AG04450 (cell line): ENCODE results near the gene ARFGEF2. TPM values are rescaled to one million over a fixed set of nuclear protein-coding genes. Genes with fewer than 3 reads are reported as not detected.

Experiments used
- CTCF ChIA-PET: fragments of 300-600, 350-600 bp; formaldehyde crosslinking; extraction: SDS; loops from one replicate; lab custom pipeline; 2022; ENCODE audit warnings: antibody characterized with exemption, inconsistent platforms; lab: Charles Lee
- POLR2A ChIA-PET: fragments of 350-600 bp; formaldehyde crosslinking; extraction: SDS; loops from one replicate; lab custom pipeline; 2021; ENCODE audit warnings: antibody characterized with exemption, inconsistent platforms; lab: Yijun Ruan, JAX
- DNase-seq: peaks from one replicate; pipeline ENCODE4 v3.0.0-alpha.2; 2011; ENCODE audit warnings: low read depth, low spot score
- H3K27ac ChIP-seq: one replicate; pipeline ENCODE4 v1.5.1; 2012; ENCODE audit warnings: low read depth, low read length, control low read depth
- H3K27me3 ChIP-seq: one replicate; pipeline ENCODE4 v1.6.0; 2012; ENCODE audit warnings: low read length; ENCODE audit not compliant: control insufficient read depth, insufficient read depth
- H3K4me3 ChIP-seq: 2 replicates; pipeline ENCODE4 v1.5.1; 2011; ENCODE audit warnings: mild to moderate bottlenecking, low read depth, low read length, control low read depth
- H3K9me3 ChIP-seq: 2 replicates; pipeline ENCODE4 v1.5.1; 2012; ENCODE audit warnings: low read length; ENCODE audit not compliant: control insufficient read depth, insufficient read depth
- polyA plus RNA-seq: library from polyadenylated mRNA; depleted of rRNA; stranded (reverse); fragments of >200 nt; gene quantifications from 2 replicates; pipeline ENCODE4 v1.2.3, GENCODE V29; 2011
- TF ChIP-seq, protein P1 (sequence below): IDR thresholded peaks from 2 replicates; pipeline ENCODE4 v1.5.1; 2011; ENCODE audit warnings: low read depth, low read length, control low read depth, inconsistent platforms

The ARFGEF2 gene
- polyA plus RNA-seq, 1 experiment, result 22.3 TPM

DNA sequence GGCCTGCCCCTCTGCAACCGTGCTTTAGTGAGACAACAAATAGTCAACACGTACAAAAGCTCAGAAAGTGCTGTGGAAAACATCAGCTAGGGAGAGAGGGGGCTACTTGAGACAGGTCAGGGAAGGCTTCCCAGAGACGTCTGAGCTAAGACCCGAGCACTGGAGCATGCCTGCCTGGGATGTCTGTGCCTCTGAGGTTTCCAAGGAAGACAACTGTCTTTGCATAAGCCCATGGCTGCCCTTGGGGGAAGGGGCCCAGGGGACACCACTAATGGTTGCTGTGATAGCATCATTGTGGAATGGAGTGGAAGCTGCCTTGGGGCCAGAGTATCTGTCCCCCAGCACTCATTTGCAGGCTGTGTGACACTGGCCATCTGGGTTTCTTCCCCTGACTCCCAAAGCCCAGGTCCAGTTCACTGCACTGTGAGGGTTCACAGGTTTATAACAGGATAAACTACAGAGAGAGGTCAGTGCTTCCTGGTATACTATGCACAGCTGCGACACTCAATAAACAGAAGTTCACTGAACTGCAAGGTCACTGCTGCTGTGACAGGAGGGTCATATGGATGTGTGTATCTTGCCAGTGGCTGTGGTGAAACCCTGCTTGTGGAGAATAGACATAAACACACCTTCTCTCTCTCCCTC lies 1.5 kb upstream of the ARFGEF2 start:
- H3K4me3 ChIP-seq, result no peak overlapping the region
- TF ChIP-seq, protein P1, sequence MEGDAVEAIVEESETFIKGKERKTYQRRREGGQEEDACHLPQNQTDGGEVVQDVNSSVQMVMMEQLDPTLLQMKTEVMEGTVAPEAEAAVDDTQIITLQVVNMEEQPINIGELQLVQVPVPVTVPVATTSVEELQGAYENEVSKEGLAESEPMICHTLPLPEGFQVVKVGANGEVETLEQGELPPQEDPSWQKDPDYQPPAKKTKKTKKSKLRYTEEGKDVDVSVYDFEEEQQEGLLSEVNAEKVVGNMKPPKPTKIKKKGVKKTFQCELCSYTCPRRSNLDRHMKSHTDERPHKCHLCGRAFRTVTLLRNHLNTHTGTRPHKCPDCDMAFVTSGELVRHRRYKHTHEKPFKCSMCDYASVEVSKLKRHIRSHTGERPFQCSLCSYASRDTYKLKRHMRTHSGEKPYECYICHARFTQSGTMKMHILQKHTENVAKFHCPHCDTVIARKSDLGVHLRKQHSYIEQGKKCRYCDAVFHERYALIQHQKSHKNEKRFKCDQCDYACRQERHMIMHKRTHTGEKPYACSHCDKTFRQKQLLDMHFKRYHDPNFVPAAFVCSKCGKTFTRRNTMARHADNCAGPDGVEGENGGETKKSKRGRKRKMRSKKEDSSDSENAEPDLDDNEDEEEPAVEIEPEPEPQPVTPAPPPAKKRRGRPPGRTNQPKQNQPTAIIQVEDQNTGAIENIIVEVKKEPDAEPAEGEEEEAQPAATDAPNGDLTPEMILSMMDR, result no peak
- no peak overlapping the region for H3K27ac ChIP-seq
- H3K27me3 ChIP-seq, result peaks cover 6% of the 10 kb centered on the region
- POLR2A ChIA-PET, result no interaction called here
- CTCF ChIA-PET, result interaction anchor here (0.9 to 1.2 kb wide), 2 partner anchors 15 to 262 kb away, joined by 3 to 7 read pairs; no protein-coding TSS in a partner anchor
- no peaks in the 10 kb centered on the region; the same call in 1 of the 2 replicates for H3K9me3 ChIP-seq
- DNase-seq, result no peak

DNA sequence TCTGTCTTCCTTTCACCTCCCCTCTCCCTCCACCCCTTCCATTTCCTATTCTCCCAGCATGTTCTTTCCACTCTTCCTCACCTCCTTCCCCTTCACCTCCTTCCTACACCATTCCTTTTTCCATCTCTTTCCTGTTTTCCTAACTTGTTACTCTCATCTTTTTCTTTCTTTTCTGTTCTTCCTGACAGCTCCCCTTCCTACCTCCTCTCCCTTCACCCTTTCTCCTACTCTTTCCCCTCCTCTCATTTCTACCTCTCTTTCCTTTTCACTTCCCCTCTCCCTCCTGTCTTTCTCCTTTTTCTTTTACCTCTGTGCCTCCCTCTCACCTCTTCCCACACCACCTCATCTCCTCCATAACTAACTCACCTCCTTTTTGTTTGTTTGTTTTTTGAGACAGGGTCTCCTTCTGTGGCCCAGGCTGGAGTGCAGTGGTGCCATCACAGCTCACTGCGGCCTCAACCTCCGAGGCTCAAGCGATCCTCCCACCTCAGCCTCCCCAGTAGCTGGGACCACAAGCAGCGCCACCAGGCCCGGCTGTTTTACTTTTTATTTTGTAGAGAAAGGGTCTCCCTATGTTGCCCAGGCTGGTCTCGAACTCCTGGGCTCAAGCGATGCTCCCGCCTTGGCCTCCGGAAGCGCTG lies 864 bp upstream of the ARFGEF2 start:
- ChIA-PET CTCF (interaction anchor here (0.9 to 2.5 kb wide), 3 partner anchors 16 to 263 kb away, joined by 3 to 12 read pairs (median 7); no protein-coding TSS in a partner anchor), POLR2A (no interaction called here)
- H3K4me3 ChIP-seq, result peak overlapping the region; percentile 95
- H3K27me3 ChIP-seq, result peaks cover 6% of the 10 kb centered on the region
- TF ChIP-seq, protein P1, result no peak
- no peak for DNase-seq
- H3K27ac ChIP-seq, result peak overlapping the region; percentile 47
- no peaks in the 10 kb centered on the region; the same call in 1 of the 2 replicates for H3K9me3 ChIP-seq

DNA sequence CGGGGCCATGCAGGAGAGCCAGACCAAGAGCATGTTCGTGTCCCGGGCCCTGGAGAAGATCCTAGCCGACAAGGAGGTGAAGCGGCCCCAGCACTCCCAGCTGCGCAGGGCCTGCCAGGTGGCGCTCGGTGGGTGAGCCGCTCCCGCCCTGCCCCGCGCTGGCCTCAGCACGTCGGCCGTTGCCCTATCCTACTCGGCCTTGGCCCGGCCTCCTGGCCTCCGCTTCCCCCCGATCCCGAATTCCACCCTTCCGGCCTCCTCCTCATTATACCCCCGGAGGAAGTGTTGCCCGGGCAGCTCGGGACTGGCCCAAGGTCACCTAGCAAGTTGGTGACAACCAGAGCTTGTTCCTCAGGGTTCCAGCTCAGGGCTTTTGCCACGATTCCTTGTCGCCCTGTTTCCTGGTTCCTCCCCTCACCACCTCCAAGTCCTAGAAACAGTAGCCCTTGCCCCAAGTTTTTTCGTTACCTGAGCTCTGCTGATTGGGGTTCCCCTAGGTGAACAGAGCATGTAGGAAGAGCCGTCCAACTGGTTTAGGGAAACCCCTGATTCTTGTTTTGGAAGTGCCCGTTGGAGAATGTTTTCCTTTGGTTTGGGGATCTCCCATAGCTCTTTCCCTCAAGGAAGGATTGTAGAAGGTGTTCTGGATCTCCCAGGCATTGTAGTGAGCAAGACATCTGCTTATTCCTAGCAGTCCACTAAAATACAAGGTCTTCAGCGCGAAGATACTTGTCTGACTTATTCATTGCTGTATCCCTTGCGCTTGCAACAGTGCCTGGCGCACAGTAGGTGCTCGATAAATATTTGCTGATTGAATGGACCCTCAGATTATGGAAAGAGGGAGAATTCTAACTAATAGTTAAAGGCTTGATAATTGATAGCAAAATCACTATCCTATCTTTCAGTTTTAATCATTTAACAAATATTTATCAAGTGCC lies 641 bp downstream of the ARFGEF2 start:
- POLR2A ChIA-PET, result interaction anchor here (0.7 to 1.2 kb wide), 3 partner anchors 12 to 254 kb away, joined by 3 to 7 read pairs (median 4); no protein-coding TSS in a partner anchor
- Histone ChIP-seq H3K27ac (peak overlapping the region; percentile 75), H3K4me3 (peak overlapping the region; percentile 95), H3K27me3 (peaks cover 5% of the 10 kb centered on the region), H3K9me3 (no peaks in the 10 kb centered on the region; the same call in 1 of the 2 replicates)
- no peak for DNase-seq
- TF ChIP-seq, protein P1, result no peak
- CTCF ChIA-PET, result interaction anchor here (1.8 to 2.5 kb wide), 2 partner anchors 17 to 265 kb away, joined by 7 to 12 read pairs; no protein-coding TSS in a partner anchor

DNA sequence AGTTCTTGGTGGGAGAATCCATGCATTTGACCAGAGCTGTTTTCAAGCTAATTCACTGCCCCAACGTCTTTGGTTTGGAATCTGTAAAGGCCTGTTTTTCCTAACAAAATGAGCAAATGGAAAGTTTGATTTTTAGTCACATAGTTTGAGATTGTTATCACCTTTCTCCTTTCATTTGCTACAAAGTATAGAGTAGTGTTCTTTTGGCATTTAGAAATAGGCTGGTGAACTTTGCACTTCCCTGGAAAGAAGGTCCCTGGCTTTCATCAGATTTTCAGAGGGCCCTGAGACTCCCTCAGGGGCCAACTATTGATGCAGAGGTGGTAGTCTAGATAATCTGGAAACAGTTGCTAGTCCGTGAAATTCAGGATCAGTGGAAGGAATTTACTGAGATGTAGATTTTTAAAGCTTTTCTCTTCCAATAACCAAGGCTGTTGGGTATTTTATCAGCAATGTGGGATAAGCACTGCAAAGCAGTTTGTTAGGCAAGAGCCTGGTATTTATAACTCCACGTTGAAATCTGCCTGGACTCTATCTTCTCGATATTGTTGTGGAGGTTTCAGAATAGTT lies 1.7 kb downstream of the ARFGEF2 start:
- DNase-seq, result no peak
- peaks cover 3% of the 10 kb centered on the region for H3K27me3 ChIP-seq
- no peaks in the 10 kb centered on the region; the same call in 1 of the 2 replicates for H3K9me3 ChIP-seq
- H3K27ac ChIP-seq, result no peak overlapping the region
- TF ChIP-seq, protein P1, result no peak
- CTCF ChIA-PET, result interaction anchor here (1.8 to 2.5 kb wide), 2 partner anchors 18 to 266 kb away, joined by 7 to 12 read pairs; no protein-coding TSS in a partner anchor
- POLR2A ChIA-PET, result no interaction called here
- peak overlapping the region; percentile 41 for H3K4me3 ChIP-seq
